H1 (cell line): ENCODE data around the gene TNFAIP8L3. TPM values are rescaled to one million over a fixed set of nuclear protein-coding genes. Genes with fewer than 3 reads are reported as not detected.

Experiments
- EZH2 ChIP-seq: fragments of 200-600 bp; sonication (generic); IDR thresholded peaks from 2 replicates; pipeline ENCODE4 v1.7.1; 2012; ENCODE audit warnings: low read depth, mild to moderate bottlenecking, moderate library complexity, low read length, inconsistent platforms; ENCODE audit not compliant: severe bottlenecking
- HDAC2 ChIP-seq, 2 experiments: fragments of 300-600 bp in 1 of 2; sonication (generic) in 1 of 2; IDR thresholded peaks; 2 replicates each; pipeline ENCODE4 v1.6.1; 2011 to 2012; ENCODE audit warnings: low read depth in 2 of 2, low read length in 2 of 2, mild to moderate bottlenecking in 2 of 2, moderate library complexity in 2 of 2, borderline replicate concordance in 1 of 2, inconsistent platforms in 1 of 2
- polyA plus RNA-seq, 7 experiments: library from polyadenylated mRNA; depleted of rRNA in 3 of 7; stranded (reverse) in 5 of 7; unstranded in 2 of 7; fragments of >200 nt in 5 of 7; fragments of 200-250 nt in 2 of 7; gene quantifications; 1 replicate in 5 of 7; 2 replicates in 1 of 7; 4 replicates in 1 of 7; pipeline versions ENCODE4 v1.2.1 to v1.2.3, GENCODE V29; 2011 to 2013; ENCODE audit warnings: missing spikeins in 2 of 7, mixed read lengths in 2 of 7
- total RNA-seq: library from RNA; stranded (reverse); fragmentation: NEBNext Ultra II Directional; extraction: Animal tissue kit (Norgen Biotek cat#: 25700); gene quantifications from 2 replicates; pipeline ENCODE4 v1.2.1, GENCODE V29; 2021
- TF ChIP-seq, protein P1 (sequence below): IDR thresholded peaks from 2 replicates; pipeline ENCODE4 v1.6.1; 2011; ENCODE audit warnings: low read depth, mild to moderate bottlenecking, low read length; ENCODE audit not compliant: insufficient read depth

TNFAIP8L3 gene
- total and polyA plus RNA-seq, 2 of the 8 experiments (the other 6 are each of a cell fraction or from before 2014, with no cell fraction given), result 0.23 to 0.67 TPM

DNA sequence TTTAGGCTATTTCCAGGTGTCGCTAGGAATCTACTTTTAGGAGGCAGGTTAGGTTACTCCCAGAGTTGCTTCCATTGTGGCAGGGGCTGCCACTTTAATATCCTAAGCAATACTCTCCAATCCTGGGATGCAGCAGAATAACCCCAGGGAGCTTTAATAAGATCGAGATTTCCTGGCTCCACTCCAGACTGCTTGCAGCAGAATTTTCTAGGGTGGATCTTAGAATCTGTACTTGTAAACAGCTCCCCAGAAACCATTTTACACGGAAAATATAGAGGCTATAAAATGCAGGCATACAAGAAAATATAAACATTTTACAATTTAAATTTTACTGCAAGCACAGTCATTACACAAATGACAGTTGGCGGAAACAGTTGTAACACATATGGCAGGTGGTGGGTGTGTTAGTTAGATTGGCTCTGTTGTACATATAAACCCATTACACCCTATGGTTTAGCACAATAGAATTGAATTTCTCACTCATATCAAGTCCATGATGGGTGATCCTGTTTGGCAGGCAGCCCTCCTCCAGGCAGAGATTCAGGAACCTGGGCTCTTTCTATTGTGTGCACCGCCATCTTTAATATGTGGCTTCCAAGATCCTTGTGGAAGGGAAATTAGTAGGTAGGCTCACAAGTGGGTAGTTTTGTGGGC lies 35.0 kb upstream of the TNFAIP8L3 start (continued):
- no peak for TF ChIP-seq EZH2
- TF ChIP-seq, protein P1, sequence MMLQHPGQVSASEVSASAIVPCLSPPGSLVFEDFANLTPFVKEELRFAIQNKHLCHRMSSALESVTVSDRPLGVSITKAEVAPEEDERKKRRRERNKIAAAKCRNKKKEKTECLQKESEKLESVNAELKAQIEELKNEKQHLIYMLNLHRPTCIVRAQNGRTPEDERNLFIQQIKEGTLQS, result no peak
- no peak for TF ChIP-seq HDAC2 (IDR thresholded peaks at IDR 0.05; ENCODE audit: borderline replicate concordance in 1 of 2, low read depth in 2 of 2, low read length in 2 of 2)
- TF ChIP-seq, all 59 proteins: peak for 0
